GM13976 (cell line): Measurements from ENCODE around the gene THY1.
"Not testable (repeated sequence)": the region's sequence is repeated elsewhere in the genome, so short reads cannot be mapped to it uniquely, and the experiment has no call there.

Experiments used
- DNase-seq: peaks from one replicate; pipeline ENCODE4 v3.0.0; 2012; ENCODE audit warnings: low spot score
- in situ Hi-C: fragments of 300-500 bp; cut with MboI; formaldehyde crosslinking; loops from one replicate; pipeline ENCODE4 v1.12.0; 2022; ENCODE audit warnings: low sequenced_read_pairs, mixed read lengths, inconsistent platforms; ENCODE audit not compliant: unreplicated experiment
- TF ChIP-seq, protein P1 (sequence below): IDR thresholded peaks from 2 replicates; pipeline ENCODE4 v1.5.1; 2012; ENCODE audit warnings: borderline replicate concordance, mild to moderate bottlenecking; ENCODE audit not compliant: insufficient read depth; ENCODE audit errors: extremely low read depth, missing control alignments, control extremely low read depth

Gene THY1

GRCh38 chr11:119389611-119390254, 33.2 kb downstream of the THY1 start:
- TF ChIP-seq, protein P1, sequence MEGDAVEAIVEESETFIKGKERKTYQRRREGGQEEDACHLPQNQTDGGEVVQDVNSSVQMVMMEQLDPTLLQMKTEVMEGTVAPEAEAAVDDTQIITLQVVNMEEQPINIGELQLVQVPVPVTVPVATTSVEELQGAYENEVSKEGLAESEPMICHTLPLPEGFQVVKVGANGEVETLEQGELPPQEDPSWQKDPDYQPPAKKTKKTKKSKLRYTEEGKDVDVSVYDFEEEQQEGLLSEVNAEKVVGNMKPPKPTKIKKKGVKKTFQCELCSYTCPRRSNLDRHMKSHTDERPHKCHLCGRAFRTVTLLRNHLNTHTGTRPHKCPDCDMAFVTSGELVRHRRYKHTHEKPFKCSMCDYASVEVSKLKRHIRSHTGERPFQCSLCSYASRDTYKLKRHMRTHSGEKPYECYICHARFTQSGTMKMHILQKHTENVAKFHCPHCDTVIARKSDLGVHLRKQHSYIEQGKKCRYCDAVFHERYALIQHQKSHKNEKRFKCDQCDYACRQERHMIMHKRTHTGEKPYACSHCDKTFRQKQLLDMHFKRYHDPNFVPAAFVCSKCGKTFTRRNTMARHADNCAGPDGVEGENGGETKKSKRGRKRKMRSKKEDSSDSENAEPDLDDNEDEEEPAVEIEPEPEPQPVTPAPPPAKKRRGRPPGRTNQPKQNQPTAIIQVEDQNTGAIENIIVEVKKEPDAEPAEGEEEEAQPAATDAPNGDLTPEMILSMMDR: no peak
- peak; percentile 40 for DNase-seq
- in situ Hi-C loops: no loop called here

DNA sequence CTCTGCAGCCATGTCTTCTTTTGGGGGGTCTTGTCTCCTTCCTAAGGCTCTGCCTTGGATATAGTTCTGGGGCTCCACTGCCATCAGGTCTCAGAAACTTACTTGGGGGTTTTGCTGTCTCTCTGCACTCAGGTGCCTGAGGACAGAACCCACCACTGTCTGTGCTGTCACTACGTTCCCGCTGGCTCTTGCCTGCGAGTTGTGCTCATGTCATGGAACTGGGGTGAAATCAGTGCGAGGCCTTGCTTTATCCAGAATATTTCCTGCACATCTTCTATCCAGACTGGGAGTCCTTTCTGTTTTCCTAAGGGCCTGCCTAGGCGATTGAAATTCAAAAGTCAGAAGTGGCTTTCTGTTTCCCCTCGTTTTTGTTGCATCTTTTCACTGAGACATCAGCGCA, 34.9 kb downstream of the THY1 start:
- TF ChIP-seq, protein P1: no peak
- in situ Hi-C loops: no loop called here
- no peak for DNase-seq

GRCh38 chr11:119384332-119384731, 38.6 kb downstream of the THY1 start:
- in situ Hi-C loops: no loop called here
- DNase-seq: peak; percentile 4

DNA sequence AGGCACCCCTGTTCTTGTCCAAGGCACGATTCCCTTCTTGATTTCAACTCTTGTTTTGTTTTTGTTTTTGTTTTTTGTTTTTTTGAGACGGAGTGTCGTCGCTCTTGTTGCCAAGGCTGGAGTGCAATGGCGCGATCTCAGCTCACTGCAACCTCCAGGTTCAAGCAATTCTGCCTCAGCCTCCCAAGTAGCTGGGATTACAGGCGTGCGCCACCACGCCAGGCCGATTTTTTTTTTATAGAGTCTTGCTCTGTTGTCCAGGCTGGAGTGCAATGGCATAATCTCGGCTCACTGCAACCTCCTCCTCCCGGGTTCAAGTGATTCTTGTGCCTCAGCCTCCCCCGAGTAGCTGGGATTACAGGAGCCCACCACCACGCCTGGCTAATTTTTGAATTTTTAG, 40.5 kb downstream of the THY1 start:
- DNase-seq, in situ Hi-C loops: not testable (repeated sequence)

More at GRCh38 chr11:119384332-119384731, 38.6 kb downstream of the THY1 start:
- TF ChIP-seq, protein P1: no peak

DNA sequence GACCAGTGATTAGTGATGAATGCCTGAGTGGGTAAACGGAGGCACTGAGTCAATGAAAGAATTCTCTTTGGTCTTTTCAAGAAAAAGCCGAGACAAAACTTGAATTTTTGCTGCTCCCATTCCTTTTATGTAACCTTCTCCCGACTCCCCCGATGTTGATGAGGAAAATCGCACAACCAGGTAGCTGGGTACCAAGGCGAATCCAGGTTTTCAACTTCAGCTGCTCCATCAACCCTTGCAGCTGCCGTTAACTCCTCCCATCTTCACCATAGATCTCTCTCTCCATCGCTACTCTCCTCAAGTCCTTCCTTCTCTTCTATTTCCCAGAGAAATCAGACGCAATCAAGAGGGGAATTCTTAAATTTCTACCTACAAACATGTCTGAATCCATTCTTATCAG, 40.9 kb downstream of the THY1 start:
- peak; percentile 6 for DNase-seq
- in situ Hi-C loops: no loop called here
- TF ChIP-seq, protein P1: no peak

GRCh38 chr11:119381181-119381988, 41.6 kb downstream of the THY1 start, which contains the start of gene USP2:
TSS of gene USP2 (minus strand) at chr11:119381690. CDS start at chr11:119373480, 8,210 bp downstream.
- DNase-seq: peak; percentile 96
- TF ChIP-seq, protein P1: peak; percentile 98
- in situ Hi-C loops: no loop called here

DNA sequence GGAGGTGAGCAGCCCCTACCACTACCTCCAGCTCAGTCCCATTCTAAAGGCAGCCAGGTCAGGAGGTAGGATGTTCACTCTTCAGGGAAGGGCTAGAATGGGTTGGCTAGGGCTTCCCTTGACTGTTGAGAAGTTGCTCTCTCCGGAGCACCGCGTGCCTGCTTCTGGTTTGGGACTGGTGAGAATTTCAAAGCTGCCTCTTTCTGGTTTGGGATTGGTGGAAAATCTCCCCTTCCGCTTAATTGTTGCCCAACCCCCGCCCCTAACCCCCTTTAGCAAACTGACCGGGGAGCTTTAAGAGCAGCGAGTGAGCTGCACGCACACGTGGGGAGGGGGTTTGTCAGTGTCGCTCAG, 42.2 kb downstream of the THY1 start:
- DNase-seq: peak; percentile 15
- TF ChIP-seq, protein P1: no peak
- in situ Hi-C loops: no loop called here
